Keratinocyte (primary cell): ENCODE data around the gene ZNF521. TPM values are rescaled to one million over a fixed set of nuclear protein-coding genes. Genes with fewer than 3 reads are reported as not detected.

ENCODE experiments used
- DNase-seq: peaks from one replicate; pipeline ENCODE4 v3.0.0-alpha.2; 2011; ENCODE audit warnings: low read depth, missing footprints, low spot score
- FAIRE-seq: peaks from 2 replicates; lab custom pipeline; 2011; peaks lifted over from hg19 to GRCh38; lab: Jason Lieb, UNC
- H2AFZ ChIP-seq: 2 replicates; pipeline ENCODE4 v1.6.0; 2012; ENCODE audit warnings: low read length, control low read depth, inconsistent platforms; ENCODE audit not compliant: control insufficient read depth
- H3K27ac ChIP-seq: 2 replicates; pipeline ENCODE4 v1.5.1; 2011; ENCODE audit warnings: low read length; ENCODE audit not compliant: control insufficient read depth, insufficient read depth
- H3K27me3 ChIP-seq: 3 replicates; pipeline ENCODE4 v1.6.0; 2011; ENCODE audit warnings: low read length; ENCODE audit not compliant: control insufficient read depth, insufficient read depth; ENCODE audit errors: extremely low read depth
- H3K36me3 ChIP-seq, 2 experiments: 2 replicates in 1 of 2; 3 replicates in 1 of 2; pipeline ENCODE4 v1.5.1; 2011; ENCODE audit warnings: low read length in 2 of 2, mild to moderate bottlenecking in 1 of 2; ENCODE audit not compliant: control insufficient read depth in 2 of 2, insufficient read depth in 2 of 2; ENCODE audit errors: extremely low read depth in 1 of 2
- H3K4me1 ChIP-seq: 3 replicates; pipeline ENCODE4 v1.5.1; 2011; ENCODE audit warnings: low read length; ENCODE audit not compliant: control insufficient read depth, insufficient read depth; ENCODE audit errors: extremely low read depth
- H3K4me2 ChIP-seq: 3 replicates; pipeline ENCODE4 v1.6.0; 2011; ENCODE audit warnings: low read depth, low read length; ENCODE audit not compliant: control insufficient read depth, insufficient read depth; ENCODE audit errors: extremely low read depth
- H3K4me3 ChIP-seq, 3 experiments: fragments of 200-600 bp in 1 of 3; sonication (generic) in 1 of 3; 2 replicates in 2 of 3; 3 replicates in 1 of 3; pipeline ENCODE4 v1.5.1; 2011 to 2016; ENCODE audit warnings: low read length in 3 of 3, mild to moderate bottlenecking in 3 of 3, control low read depth in 2 of 3, inconsistent platforms in 1 of 3, low read depth in 1 of 3, mixed read lengths in 1 of 3, mixed run types in 1 of 3, moderate library complexity in 1 of 3; ENCODE audit not compliant: control insufficient read depth in 2 of 3, insufficient read depth in 2 of 3; ENCODE audit errors: extremely low read depth in 1 of 3
- H3K79me2 ChIP-seq: 2 replicates; pipeline ENCODE4 v1.6.0; 2012; ENCODE audit warnings: low read length; ENCODE audit not compliant: control insufficient read depth, insufficient read depth
- H3K9ac ChIP-seq: 3 replicates; pipeline ENCODE4 v1.6.0; 2011; ENCODE audit warnings: low read length; ENCODE audit not compliant: control insufficient read depth, insufficient read depth; ENCODE audit errors: extremely low read depth
- H3K9me1 ChIP-seq: 3 replicates; pipeline ENCODE4 v1.6.0; 2011; ENCODE audit warnings: low read length; ENCODE audit not compliant: control insufficient read depth, insufficient read depth; ENCODE audit errors: extremely low read depth
- H3K9me3 ChIP-seq: 2 replicates; pipeline ENCODE4 v1.5.1; 2012; ENCODE audit warnings: low read depth, low read length; ENCODE audit not compliant: control insufficient read depth
- H4K20me1 ChIP-seq: 3 replicates; pipeline ENCODE4 v1.6.0; 2011; ENCODE audit warnings: low read length; ENCODE audit not compliant: control insufficient read depth, insufficient read depth; ENCODE audit errors: extremely low read depth
- EZH2 ChIP-seq: IDR thresholded peaks from one replicate; pipeline ENCODE4 v1.6.1; 2012; ENCODE audit warnings: inconsistent platforms, mild to moderate bottlenecking, low read length, moderate library complexity
- dilution Hi-C: fragments of 300-500 bp; cut with MboI; formaldehyde crosslinking; loops from one replicate; pipeline ENCODE4 v1.7.0; 2020; ENCODE audit warnings: low sequenced_read_pairs; ENCODE audit not compliant: extremely low pct_ligation_motif_present
- polyA plus RNA-seq, 5 experiments: library from polyadenylated mRNA; depleted of rRNA in 3 of 5; stranded (reverse) in 3 of 5; stranded (forward) in 1 of 5; unstranded in 1 of 5; fragments of >200 nt; gene quantifications; 1 replicate in 1 of 5; 2 replicates in 3 of 5; 3 replicates in 1 of 5; pipeline versions ENCODE4 v1.2.1 to v1.2.3, GENCODE V29; 2011 to 2012; ENCODE audit warnings: missing spikeins in 2 of 5, low read depth in 1 of 5, low replicate concordance in 1 of 5
- TF ChIP-seq, protein P1 (sequence below), 3 experiments: IDR thresholded peaks in 1 of 3; conservative IDR thresholded peaks in 1 of 3; optimal IDR thresholded peaks in 1 of 3; 2 replicates in 2 of 3; 3 replicates in 1 of 3; pipeline versions ENCODE3 to v1.5.1; 2011; ENCODE audit warnings: low read length in 3 of 3, mild to moderate bottlenecking in 3 of 3, moderate library complexity in 2 of 3, control low read depth in 1 of 3, inconsistent platforms in 1 of 3; ENCODE audit not compliant: insufficient read depth in 2 of 3; ENCODE audit errors: extremely low read depth in 1 of 3

Gene ZNF521
- polyA plus RNA-seq, 1 donor (not counting 4 experiments of a cell fraction or from before 2014, with no cell fraction given), result 0.07 TPM

DNA sequence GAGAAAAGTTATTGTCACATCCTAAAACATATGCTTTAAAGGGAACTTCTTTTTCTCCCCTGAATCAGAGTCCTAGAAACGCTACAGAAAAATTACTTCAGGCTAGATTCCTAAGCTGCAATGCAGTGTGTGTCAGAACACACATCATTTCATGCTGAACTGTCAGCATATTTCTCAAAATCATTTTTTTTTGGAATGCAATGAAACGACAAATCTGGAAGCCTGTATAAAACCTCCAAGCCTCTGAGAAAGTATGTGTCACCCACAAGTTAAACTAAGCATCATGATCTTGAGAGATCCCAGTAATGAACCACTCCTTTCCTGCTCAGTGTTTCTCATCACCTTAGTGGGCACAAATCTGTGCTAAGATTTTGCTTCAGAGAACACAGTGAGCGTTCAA, 276.2 kb downstream of the ZNF521 start:
- H3K27me3 ChIP-seq, result no peaks in the 10 kb centered on the region
- H3K9me3 ChIP-seq, result no peaks in the 10 kb centered on the region
- H3K4me2 ChIP-seq, result no peak overlapping the region
- DNase-seq (no peak), FAIRE-seq (no peak)
- no peaks in the 10 kb centered on the region for H4K20me1 ChIP-seq
- no peaks in the 10 kb centered on the region for H3K9me1 ChIP-seq
- H3K27ac ChIP-seq, result no peak overlapping the region
- H3K36me3 ChIP-seq, result no peaks in the 10 kb centered on the region
- no peaks in the 10 kb centered on the region for H3K4me1 ChIP-seq
- dilution Hi-C loops, result no loop called here
- H3K9ac ChIP-seq, result no peak overlapping the region
- H3K4me3 ChIP-seq, result no peak overlapping the region
- H3K79me2 ChIP-seq, result no peaks in the 10 kb centered on the region
- TF ChIP-seq, protein P1, sequence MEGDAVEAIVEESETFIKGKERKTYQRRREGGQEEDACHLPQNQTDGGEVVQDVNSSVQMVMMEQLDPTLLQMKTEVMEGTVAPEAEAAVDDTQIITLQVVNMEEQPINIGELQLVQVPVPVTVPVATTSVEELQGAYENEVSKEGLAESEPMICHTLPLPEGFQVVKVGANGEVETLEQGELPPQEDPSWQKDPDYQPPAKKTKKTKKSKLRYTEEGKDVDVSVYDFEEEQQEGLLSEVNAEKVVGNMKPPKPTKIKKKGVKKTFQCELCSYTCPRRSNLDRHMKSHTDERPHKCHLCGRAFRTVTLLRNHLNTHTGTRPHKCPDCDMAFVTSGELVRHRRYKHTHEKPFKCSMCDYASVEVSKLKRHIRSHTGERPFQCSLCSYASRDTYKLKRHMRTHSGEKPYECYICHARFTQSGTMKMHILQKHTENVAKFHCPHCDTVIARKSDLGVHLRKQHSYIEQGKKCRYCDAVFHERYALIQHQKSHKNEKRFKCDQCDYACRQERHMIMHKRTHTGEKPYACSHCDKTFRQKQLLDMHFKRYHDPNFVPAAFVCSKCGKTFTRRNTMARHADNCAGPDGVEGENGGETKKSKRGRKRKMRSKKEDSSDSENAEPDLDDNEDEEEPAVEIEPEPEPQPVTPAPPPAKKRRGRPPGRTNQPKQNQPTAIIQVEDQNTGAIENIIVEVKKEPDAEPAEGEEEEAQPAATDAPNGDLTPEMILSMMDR (optimal IDR thresholded peaks at IDR 0.05 in 1 of 3, IDR thresholded peaks at IDR 0.05 in 1 of 3, conservative IDR thresholded peaks at IDR 0.05 in 1 of 3; ENCODE audit: extremely low read depth in 1 of 3, insufficient read depth in 2 of 3, low read length in 3 of 3), result no peak
- no peak for TF ChIP-seq EZH2
- H2AFZ ChIP-seq, result no peak overlapping the region

- Histone ChIP-seq H3K4me2 (no peak overlapping the region), H3K79me2 (no peaks in the 10 kb centered on the region), H3K4me3 (no peak overlapping the region), H3K9ac (no peak overlapping the region), H3K36me3 (no peaks in the 10 kb centered on the region), H2AFZ (no peak overlapping the region), H3K9me3 (no peaks in the 10 kb centered on the region), H3K9me1 (no peaks in the 10 kb centered on the region), H4K20me1 (no peaks in the 10 kb centered on the region), H3K27ac (no peak overlapping the region), H3K4me1 (no peaks in the 10 kb centered on the region), H3K27me3 (no peaks in the 10 kb centered on the region)
- TF ChIP-seq EZH2, result no peak
- TF ChIP-seq, protein P1 (optimal IDR thresholded peaks at IDR 0.05 in 1 of 3, IDR thresholded peaks at IDR 0.05 in 1 of 3, conservative IDR thresholded peaks at IDR 0.05 in 1 of 3; ENCODE audit: extremely low read depth in 1 of 3, insufficient read depth in 2 of 3, low read length in 3 of 3), result no peak
- no peak for FAIRE-seq
- dilution Hi-C loops, result no loop called here
- no peak for DNase-seq
Observed at GRCh38 chr18:25075331-25075730, 276.6 kb downstream of the ZNF521 start.
